ENCODE data around the gene MACROD2.

The MACROD2 gene

GRCh38 chr20:15739035-15739434 is 1743.7 kb downstream of the MACROD2 start:
- TF ChIP-seq CTCF (IDR thresholded peaks at IDR 0.05; ENCODE audit: insufficient read depth, low read length, poor library complexity, severe bottlenecking) (no peak), EZH2phosphoT487 (conservative IDR thresholded peaks at IDR 0.05; ENCODE audit: low read length) (no peak)
- H3F3A ChIP-seq (ENCODE audit: insufficient read depth): no peaks in the 10 kb centered on the region
- H4K20me1 ChIP-seq (ENCODE audit: low read depth, low read length): no peaks in the 10 kb centered on the region
- H2AFZ ChIP-seq (ENCODE audit: low read depth, low read length, severe bottlenecking): no peak overlapping the region
- H3K9me2 ChIP-seq (replicated peaks; ENCODE audit: insufficient read depth, low read length): no peaks in the 10 kb centered on the region
- no peak overlapping the region for H3K9ac ChIP-seq (ENCODE audit: low read length)
- no peaks in the 10 kb centered on the region for H3K9me3 ChIP-seq (ENCODE audit: insufficient read depth, low read length)
- no peak overlapping the region for H3K27ac ChIP-seq (ENCODE audit: low read depth, low read length)
- no peaks in the 10 kb centered on the region for H3K36me3 ChIP-seq (ENCODE audit: low read length)
- no peak overlapping the region for H3K4me2 ChIP-seq (ENCODE audit: low read depth, low read length, poor library complexity, severe bottlenecking)
- H3K4me3 ChIP-seq (ENCODE audit: insufficient read depth, low read length, poor library complexity, severe bottlenecking): no peak overlapping the region
- H3K79me2 ChIP-seq (ENCODE audit: insufficient read depth, low read length): no peaks in the 10 kb centered on the region
- H3K27me3 ChIP-seq (ENCODE audit: low read length): no peaks in the 10 kb centered on the region

GRCh38 chr20:15740046-15740775 is 1744.9 kb downstream of the MACROD2 start:
- no peaks in the 10 kb centered on the region for H3K79me2 ChIP-seq (ENCODE audit: insufficient read depth, low read length)
- H3K9me2 ChIP-seq (replicated peaks; ENCODE audit: insufficient read depth, low read length): no peaks in the 10 kb centered on the region
- H3K36me3 ChIP-seq (ENCODE audit: low read length): no peaks in the 10 kb centered on the region

GRCh38 chr20:15742087-15742486 is 1746.8 kb downstream of the MACROD2 start:
- H3K9me2 ChIP-seq (replicated peaks; ENCODE audit: insufficient read depth, low read length): no peaks in the 10 kb centered on the region
- H2AFZ ChIP-seq (ENCODE audit: low read depth, low read length, severe bottlenecking): no peak overlapping the region
- TF ChIP-seq CTCF (IDR thresholded peaks at IDR 0.05; ENCODE audit: insufficient read depth, low read length, poor library complexity, severe bottlenecking) (no peak), EZH2phosphoT487 (conservative IDR thresholded peaks at IDR 0.05; ENCODE audit: low read length) (no peak)
- no peak overlapping the region for H3K27ac ChIP-seq (ENCODE audit: low read depth, low read length)
- H4K20me1 ChIP-seq (ENCODE audit: low read depth, low read length): no peaks in the 10 kb centered on the region
- H3K4me2 ChIP-seq (ENCODE audit: low read depth, low read length, poor library complexity, severe bottlenecking): no peak overlapping the region
- H3K27me3 ChIP-seq (ENCODE audit: low read length): no peaks in the 10 kb centered on the region
- H3F3A ChIP-seq (ENCODE audit: insufficient read depth): no peaks in the 10 kb centered on the region
- no peaks in the 10 kb centered on the region for H3K36me3 ChIP-seq (ENCODE audit: low read length)
- no peak overlapping the region for H3K9ac ChIP-seq (ENCODE audit: low read length)
- H3K79me2 ChIP-seq (ENCODE audit: insufficient read depth, low read length): no peaks in the 10 kb centered on the region
- no peak overlapping the region for H3K4me3 ChIP-seq (ENCODE audit: insufficient read depth, low read length, poor library complexity, severe bottlenecking)
- H3K9me3 ChIP-seq (ENCODE audit: insufficient read depth, low read length): no peaks in the 10 kb centered on the region

More at GRCh38 chr20:15740046-15740775, 1744.9 kb downstream of the MACROD2 start:
- Histone ChIP-seq H2AFZ (ENCODE audit: low read depth, low read length, severe bottlenecking) (no peak overlapping the region), H3K4me3 (ENCODE audit: insufficient read depth, low read length, poor library complexity, severe bottlenecking) (no peak overlapping the region), H4K20me1 (ENCODE audit: low read depth, low read length) (no peaks in the 10 kb centered on the region), H3K27me3 (ENCODE audit: low read length) (no peaks in the 10 kb centered on the region), H3F3A (ENCODE audit: insufficient read depth) (no peaks in the 10 kb centered on the region), H3K9ac (ENCODE audit: low read length) (no peak overlapping the region), H3K9me3 (ENCODE audit: insufficient read depth, low read length) (no peaks in the 10 kb centered on the region), H3K4me2 (ENCODE audit: low read depth, low read length, poor library complexity, severe bottlenecking) (no peak overlapping the region), H3K27ac (ENCODE audit: low read depth, low read length) (no peak overlapping the region)
- no peak for TF ChIP-seq EZH2phosphoT487 (conservative IDR thresholded peaks at IDR 0.05; ENCODE audit: low read length)
- no peak for TF ChIP-seq CTCF (IDR thresholded peaks at IDR 0.05; ENCODE audit: insufficient read depth, low read length, poor library complexity, severe bottlenecking)
